ENCODE measurements around the gene PROZ. TPM values are rescaled to one million over a fixed set of nuclear protein-coding genes. Genes with fewer than 3 reads are reported as not detected.

Gene PROZ
- total RNA-seq, 2 donors from 2014 or later = not detected

- no peaks in the 10 kb centered on the region for H3K9me3 ChIP-seq
- no peaks in the 10 kb centered on the region for H3K36me3 ChIP-seq
- no peaks in the 10 kb centered on the region for H3K4me1 ChIP-seq (replicated peaks)
- no peak overlapping the region for H3K27ac ChIP-seq
- no peaks in the 10 kb centered on the region for H3K27me3 ChIP-seq (replicated peaks; ENCODE audit: insufficient read depth)
- TF ChIP-seq POLR2A (IDR thresholded peaks at IDR 0.05) (no peak), CTCF (IDR thresholded peaks at IDR 0.05) (no peak), POLR2AphosphoS5 (IDR thresholded peaks at IDR 0.05) (no peak)
- no peak for DNase-seq (ENCODE audit: low spot score)
- H3K4me3 ChIP-seq = no peak overlapping the region
- WGBS = 72% methylated on average over 5 of the region's 5 CpGs
- intact Hi-C loops (cut with DNase I) = no loop called here
These were observed 18.9 kb upstream of the PROZ start for GRCh38 chr13:113139577-113139976.

GRCh38 chr13:113140677-113141600 is 17.5 kb upstream of the PROZ start:
- Histone ChIP-seq H3K4me1 (replicated peaks) (no peaks in the 10 kb centered on the region), H3K27me3 (replicated peaks; ENCODE audit: insufficient read depth) (no peaks in the 10 kb centered on the region), H3K27ac (no peak overlapping the region), H3K9me3 (no peaks in the 10 kb centered on the region), H3K4me3 (no peak overlapping the region), H3K36me3 (no peaks in the 10 kb centered on the region)
- intact Hi-C loops (cut with DNase I) = no loop called here
- 73% methylated on average over 25 of the region's 26 CpGs for WGBS
- TF ChIP-seq CTCF (IDR thresholded peaks at IDR 0.05) (peak in 1 of 4 experiments; percentile 28), POLR2A (IDR thresholded peaks at IDR 0.05) (no peak), POLR2AphosphoS5 (IDR thresholded peaks at IDR 0.05) (peak; percentile 15)
- DNase-seq (ENCODE audit: low spot score) = peak; percentile 53

DNA sequence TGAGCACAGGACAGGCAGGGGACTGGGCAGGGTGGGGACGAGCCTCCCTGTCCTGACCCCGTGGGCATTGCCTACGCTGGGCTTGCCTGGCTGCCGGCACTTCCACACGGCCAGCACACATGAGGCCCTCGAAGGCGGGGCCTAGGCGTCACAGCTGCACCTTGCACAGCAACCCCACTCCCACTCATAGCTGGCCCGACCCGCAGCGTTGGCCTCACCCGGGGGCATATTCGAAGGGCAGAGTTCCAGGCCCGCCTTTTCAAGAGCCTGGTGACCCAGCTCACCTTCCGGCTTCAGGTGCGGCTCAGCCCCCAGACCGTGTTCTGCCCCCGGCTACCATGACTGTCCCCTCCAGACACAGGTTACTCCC is 16.9 kb upstream of the PROZ start:
- no peak for DNase-seq (ENCODE audit: low spot score)
- Histone ChIP-seq H3K9me3 (no peaks in the 10 kb centered on the region), H3K36me3 (no peaks in the 10 kb centered on the region), H3K27ac (no peak overlapping the region), H3K4me1 (replicated peaks) (no peaks in the 10 kb centered on the region), H3K27me3 (replicated peaks; ENCODE audit: insufficient read depth) (no peaks in the 10 kb centered on the region), H3K4me3 (no peak overlapping the region)
- TF ChIP-seq CTCF (IDR thresholded peaks at IDR 0.05) (no peak), POLR2A (IDR thresholded peaks at IDR 0.05) (no peak), POLR2AphosphoS5 (IDR thresholded peaks at IDR 0.05) (no peak)
- intact Hi-C loops (cut with DNase I) = no loop called here
- 90% methylated on average over 16 of the region's 18 CpGs for WGBS

- Histone ChIP-seq H3K9me3 (no peaks in the 10 kb centered on the region), H3K4me3 (no peak overlapping the region), H3K27ac (no peak overlapping the region), H3K27me3 (replicated peaks; ENCODE audit: insufficient read depth) (no peaks in the 10 kb centered on the region), H3K36me3 (no peaks in the 10 kb centered on the region), H3K4me1 (replicated peaks) (no peaks in the 10 kb centered on the region)
- intact Hi-C loops (cut with DNase I) = no loop called here
- TF ChIP-seq CTCF (IDR thresholded peaks at IDR 0.05) (no peak), POLR2AphosphoS5 (IDR thresholded peaks at IDR 0.05) (no peak), POLR2A (IDR thresholded peaks at IDR 0.05) (no peak)
- no peak for DNase-seq (ENCODE audit: low spot score)
- 84% methylated on average over 7 of the region's 7 CpGs for WGBS
These were observed 15.6 kb upstream of the PROZ start for GRCh38 chr13:113142876-113143275.
